Measurements from ENCODE around the gene GRHPR. TPM values are rescaled to one million over a fixed set of nuclear protein-coding genes. Genes with fewer than 3 reads are reported as not detected.

GRHPR gene
- total and polyA plus RNA-seq, 10 of the 15 experiments (the other 5 are each of a cell fraction or from before 2014, with no cell fraction given) = 52.4 to 194 (median 126) TPM

DNA sequence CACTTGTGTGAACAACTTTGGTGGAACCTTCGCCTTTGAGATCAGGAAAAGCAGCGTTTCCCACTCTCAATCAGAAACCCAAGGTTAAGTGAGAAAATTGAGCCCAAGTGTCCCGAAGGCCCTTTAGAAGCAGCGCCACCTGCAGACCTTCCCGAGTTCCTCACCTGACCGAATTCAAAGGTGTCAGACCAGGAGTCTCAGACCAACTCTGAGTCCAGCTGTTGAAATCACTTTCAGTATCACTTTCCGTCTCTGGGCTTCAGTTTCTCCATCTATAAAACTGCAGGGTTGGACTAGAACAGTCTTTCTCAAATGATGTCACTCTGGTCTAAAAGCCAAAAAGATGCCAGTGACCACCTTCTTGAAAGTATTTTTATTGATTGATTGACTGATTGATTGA lies 31.7 kb upstream of the GRHPR start (continued):
- TF ChIP-seq, protein P1, sequence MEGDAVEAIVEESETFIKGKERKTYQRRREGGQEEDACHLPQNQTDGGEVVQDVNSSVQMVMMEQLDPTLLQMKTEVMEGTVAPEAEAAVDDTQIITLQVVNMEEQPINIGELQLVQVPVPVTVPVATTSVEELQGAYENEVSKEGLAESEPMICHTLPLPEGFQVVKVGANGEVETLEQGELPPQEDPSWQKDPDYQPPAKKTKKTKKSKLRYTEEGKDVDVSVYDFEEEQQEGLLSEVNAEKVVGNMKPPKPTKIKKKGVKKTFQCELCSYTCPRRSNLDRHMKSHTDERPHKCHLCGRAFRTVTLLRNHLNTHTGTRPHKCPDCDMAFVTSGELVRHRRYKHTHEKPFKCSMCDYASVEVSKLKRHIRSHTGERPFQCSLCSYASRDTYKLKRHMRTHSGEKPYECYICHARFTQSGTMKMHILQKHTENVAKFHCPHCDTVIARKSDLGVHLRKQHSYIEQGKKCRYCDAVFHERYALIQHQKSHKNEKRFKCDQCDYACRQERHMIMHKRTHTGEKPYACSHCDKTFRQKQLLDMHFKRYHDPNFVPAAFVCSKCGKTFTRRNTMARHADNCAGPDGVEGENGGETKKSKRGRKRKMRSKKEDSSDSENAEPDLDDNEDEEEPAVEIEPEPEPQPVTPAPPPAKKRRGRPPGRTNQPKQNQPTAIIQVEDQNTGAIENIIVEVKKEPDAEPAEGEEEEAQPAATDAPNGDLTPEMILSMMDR (IDR thresholded peaks at IDR 0.05 in 2 of 3, conservative IDR thresholded peaks at IDR 0.05 in 1 of 3; ENCODE audit: control insufficient read depth in 2 of 3, extremely low read depth in 1 of 3, insufficient read depth in 1 of 3, low read depth in 3 of 3, low read length in 3 of 3) = peak; percentile 76 to 90 (median 77)
- TF ChIP-seq CBX3 (IDR thresholded peaks at IDR 0.05; ENCODE audit: borderline replicate concordance, low read depth) = no peak
- TF ChIP-seq SPI1 (IDR thresholded peaks at IDR 0.05; ENCODE audit: borderline replicate concordance, insufficient read depth, low read depth, low read length) = peak; percentile 33; the same call in 1 of the 2 replicates
- TF ChIP-seq, protein P2, sequence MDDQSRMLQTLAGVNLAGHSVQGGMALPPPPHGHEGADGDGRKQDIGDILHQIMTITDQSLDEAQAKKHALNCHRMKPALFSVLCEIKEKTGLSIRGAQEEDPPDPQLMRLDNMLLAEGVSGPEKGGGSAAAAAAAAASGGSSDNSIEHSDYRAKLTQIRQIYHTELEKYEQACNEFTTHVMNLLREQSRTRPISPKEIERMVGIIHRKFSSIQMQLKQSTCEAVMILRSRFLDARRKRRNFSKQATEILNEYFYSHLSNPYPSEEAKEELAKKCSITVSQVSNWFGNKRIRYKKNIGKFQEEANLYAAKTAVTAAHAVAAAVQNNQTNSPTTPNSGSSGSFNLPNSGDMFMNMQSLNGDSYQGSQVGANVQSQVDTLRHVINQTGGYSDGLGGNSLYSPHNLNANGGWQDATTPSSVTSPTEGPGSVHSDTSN (IDR thresholded peaks at IDR 0.05; ENCODE audit: insufficient replicate concordance, low read depth, low read length) = peak; percentile 30
- TF ChIP-seq, protein P3, sequence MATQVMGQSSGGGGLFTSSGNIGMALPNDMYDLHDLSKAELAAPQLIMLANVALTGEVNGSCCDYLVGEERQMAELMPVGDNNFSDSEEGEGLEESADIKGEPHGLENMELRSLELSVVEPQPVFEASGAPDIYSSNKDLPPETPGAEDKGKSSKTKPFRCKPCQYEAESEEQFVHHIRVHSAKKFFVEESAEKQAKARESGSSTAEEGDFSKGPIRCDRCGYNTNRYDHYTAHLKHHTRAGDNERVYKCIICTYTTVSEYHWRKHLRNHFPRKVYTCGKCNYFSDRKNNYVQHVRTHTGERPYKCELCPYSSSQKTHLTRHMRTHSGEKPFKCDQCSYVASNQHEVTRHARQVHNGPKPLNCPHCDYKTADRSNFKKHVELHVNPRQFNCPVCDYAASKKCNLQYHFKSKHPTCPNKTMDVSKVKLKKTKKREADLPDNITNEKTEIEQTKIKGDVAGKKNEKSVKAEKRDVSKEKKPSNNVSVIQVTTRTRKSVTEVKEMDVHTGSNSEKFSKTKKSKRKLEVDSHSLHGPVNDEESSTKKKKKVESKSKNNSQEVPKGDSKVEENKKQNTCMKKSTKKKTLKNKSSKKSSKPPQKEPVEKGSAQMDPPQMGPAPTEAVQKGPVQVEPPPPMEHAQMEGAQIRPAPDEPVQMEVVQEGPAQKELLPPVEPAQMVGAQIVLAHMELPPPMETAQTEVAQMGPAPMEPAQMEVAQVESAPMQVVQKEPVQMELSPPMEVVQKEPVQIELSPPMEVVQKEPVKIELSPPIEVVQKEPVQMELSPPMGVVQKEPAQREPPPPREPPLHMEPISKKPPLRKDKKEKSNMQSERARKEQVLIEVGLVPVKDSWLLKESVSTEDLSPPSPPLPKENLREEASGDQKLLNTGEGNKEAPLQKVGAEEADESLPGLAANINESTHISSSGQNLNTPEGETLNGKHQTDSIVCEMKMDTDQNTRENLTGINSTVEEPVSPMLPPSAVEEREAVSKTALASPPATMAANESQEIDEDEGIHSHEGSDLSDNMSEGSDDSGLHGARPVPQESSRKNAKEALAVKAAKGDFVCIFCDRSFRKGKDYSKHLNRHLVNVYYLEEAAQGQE (IDR thresholded peaks at IDR 0.05; ENCODE audit: low read depth, low read length) = no peak
- peak; percentile 65; the same call in 1 of the 2 replicates for TF ChIP-seq SMC3 (IDR thresholded peaks at IDR 0.05; ENCODE audit: borderline replicate concordance, low read length)
- TF ChIP-seq, protein P4, sequence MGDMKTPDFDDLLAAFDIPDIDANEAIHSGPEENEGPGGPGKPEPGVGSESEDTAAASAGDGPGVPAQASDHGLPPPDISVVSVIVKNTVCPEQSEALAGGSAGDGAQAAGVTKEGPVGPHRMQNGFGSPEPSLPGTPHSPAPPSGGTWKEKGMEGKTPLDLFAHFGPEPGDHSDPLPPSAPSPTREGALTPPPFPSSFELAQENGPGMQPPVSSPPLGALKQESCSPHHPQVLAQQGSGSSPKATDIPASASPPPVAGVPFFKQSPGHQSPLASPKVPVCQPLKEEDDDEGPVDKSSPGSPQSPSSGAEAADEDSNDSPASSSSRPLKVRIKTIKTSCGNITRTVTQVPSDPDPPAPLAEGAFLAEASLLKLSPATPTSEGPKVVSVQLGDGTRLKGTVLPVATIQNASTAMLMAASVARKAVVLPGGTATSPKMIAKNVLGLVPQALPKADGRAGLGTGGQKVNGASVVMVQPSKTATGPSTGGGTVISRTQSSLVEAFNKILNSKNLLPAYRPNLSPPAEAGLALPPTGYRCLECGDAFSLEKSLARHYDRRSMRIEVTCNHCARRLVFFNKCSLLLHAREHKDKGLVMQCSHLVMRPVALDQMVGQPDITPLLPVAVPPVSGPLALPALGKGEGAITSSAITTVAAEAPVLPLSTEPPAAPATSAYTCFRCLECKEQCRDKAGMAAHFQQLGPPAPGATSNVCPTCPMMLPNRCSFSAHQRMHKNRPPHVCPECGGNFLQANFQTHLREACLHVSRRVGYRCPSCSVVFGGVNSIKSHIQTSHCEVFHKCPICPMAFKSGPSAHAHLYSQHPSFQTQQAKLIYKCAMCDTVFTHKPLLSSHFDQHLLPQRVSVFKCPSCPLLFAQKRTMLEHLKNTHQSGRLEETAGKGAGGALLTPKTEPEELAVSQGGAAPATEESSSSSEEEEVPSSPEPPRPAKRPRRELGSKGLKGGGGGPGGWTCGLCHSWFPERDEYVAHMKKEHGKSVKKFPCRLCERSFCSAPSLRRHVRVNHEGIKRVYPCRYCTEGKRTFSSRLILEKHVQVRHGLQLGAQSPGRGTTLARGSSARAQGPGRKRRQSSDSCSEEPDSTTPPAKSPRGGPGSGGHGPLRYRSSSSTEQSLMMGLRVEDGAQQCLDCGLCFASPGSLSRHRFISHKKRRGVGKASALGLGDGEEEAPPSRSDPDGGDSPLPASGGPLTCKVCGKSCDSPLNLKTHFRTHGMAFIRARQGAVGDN (IDR thresholded peaks at IDR 0.05) = peak; percentile 68
- 0 out of 2 replicates have a peak, but pooled peaks have one; percentile 23 for TF ChIP-seq CBFB (IDR thresholded peaks at IDR 0.05; ENCODE audit: low read depth)
- TF ChIP-seq, protein P5, sequence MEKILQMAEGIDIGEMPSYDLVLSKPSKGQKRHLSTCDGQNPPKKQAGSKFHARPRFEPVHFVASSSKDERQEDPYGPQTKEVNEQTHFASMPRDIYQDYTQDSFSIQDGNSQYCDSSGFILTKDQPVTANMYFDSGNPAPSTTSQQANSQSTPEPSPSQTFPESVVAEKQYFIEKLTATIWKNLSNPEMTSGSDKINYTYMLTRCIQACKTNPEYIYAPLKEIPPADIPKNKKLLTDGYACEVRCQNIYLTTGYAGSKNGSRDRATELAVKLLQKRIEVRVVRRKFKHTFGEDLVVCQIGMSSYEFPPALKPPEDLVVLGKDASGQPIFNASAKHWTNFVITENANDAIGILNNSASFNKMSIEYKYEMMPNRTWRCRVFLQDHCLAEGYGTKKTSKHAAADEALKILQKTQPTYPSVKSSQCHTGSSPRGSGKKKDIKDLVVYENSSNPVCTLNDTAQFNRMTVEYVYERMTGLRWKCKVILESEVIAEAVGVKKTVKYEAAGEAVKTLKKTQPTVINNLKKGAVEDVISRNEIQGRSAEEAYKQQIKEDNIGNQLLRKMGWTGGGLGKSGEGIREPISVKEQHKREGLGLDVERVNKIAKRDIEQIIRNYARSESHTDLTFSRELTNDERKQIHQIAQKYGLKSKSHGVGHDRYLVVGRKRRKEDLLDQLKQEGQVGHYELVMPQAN (conservative IDR thresholded peaks at IDR 0.05) = 0 out of 2 replicates have a peak, but pooled peaks have one; percentile 29
- TF ChIP-seq, protein P6, sequence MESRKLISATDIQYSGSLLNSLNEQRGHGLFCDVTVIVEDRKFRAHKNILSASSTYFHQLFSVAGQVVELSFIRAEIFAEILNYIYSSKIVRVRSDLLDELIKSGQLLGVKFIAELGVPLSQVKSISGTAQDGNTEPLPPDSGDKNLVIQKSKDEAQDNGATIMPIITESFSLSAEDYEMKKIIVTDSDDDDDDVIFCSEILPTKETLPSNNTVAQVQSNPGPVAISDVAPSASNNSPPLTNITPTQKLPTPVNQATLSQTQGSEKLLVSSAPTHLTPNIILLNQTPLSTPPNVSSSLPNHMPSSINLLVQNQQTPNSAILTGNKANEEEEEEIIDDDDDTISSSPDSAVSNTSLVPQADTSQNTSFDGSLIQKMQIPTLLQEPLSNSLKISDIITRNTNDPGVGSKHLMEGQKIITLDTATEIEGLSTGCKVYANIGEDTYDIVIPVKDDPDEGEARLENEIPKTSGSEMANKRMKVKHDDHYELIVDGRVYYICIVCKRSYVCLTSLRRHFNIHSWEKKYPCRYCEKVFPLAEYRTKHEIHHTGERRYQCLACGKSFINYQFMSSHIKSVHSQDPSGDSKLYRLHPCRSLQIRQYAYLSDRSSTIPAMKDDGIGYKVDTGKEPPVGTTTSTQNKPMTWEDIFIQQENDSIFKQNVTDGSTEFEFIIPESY (IDR thresholded peaks at IDR 0.05) = no peak
- no peak for TF ChIP-seq WRNIP1 (IDR thresholded peaks at IDR 0.05; ENCODE audit: borderline replicate concordance, low read depth, low read length)
- TF ChIP-seq NR2F1 (conservative IDR thresholded peaks at IDR 0.05) = peak; percentile 73
- no peak for TF ChIP-seq LARP7 (IDR thresholded peaks at IDR 0.05)
- no peak for TF ChIP-seq GABPA (IDR thresholded peaks at IDR 0.05; ENCODE audit: low read depth)
- TF ChIP-seq RBBP5 (conservative IDR thresholded peaks at IDR 0.05) = no peak

Data from GM12878 (cell line).